Measurements from ENCODE around the gene IDH2. TPM values are rescaled to one million over a fixed set of nuclear protein-coding genes. Genes with fewer than 3 reads are reported as not detected.
A peak's percentile ranks its signal among the peaks of the same experiment; 100 is the strongest.

IDH2 gene
- total and polyA plus RNA-seq, 2 donors (not counting 3 experiments of a cell fraction or from before 2014, with no cell fraction given), result 123 to 127 TPM

DNA sequence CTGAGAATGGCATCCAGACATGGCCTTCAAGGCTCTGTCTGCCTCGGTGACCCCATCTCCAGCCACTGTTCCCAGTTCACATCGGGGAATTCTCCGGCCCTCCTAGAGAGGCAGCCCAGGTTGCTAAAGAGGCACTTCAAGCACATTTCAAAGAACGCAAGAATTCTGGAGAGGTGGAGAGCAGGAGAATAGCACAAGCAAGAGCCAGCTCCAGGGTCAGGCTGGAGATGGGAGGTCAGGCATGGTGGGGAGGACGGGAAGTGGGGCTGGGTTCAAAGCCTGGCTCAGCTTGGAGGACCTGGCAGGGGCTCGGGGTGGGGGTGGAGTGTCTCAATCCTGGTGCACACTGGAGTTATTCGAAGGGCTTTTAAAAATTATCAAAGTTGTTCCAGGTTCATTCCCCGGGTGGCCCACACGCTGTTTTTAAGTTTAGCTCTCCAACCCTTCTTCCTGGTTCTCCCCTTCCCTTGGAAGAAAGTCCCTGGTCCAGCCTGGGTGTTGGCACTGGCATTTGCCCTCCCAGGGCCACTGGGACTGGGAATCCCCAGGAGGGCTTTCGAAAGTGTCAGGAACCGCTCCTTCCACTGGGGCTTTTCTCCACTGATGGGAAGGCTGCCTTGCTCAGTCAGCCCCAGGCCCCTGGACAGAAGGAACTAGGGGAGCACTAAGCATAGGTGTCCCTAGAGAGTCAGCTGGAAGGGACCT is 65.3 kb downstream of the IDH2 start:
- Histone ChIP-seq H4K20me1 (replicated peaks; ENCODE audit: control insufficient read depth, extremely low read depth, insufficient read depth, low read length) (no peaks in the 10 kb centered on the region), H2AFZ (ENCODE audit: low read depth, low read length) (no peak overlapping the region), H3K9ac (replicated peaks; ENCODE audit: extremely low read depth, insufficient read depth, low read length) (peak overlapping the region; percentile 18), H3K4me2 (ENCODE audit: insufficient read depth, low read length) (peak overlapping the region; percentile 39), H3K9me1 (replicated peaks; ENCODE audit: control insufficient read depth, extremely low read depth, insufficient read depth, low read length) (no peaks in the 10 kb centered on the region), H3K36me3 (ENCODE audit: control insufficient read depth in 2 of 2, extremely low read depth in 1 of 2, insufficient read depth in 2 of 2, low read length in 2 of 2) (no peaks in the 10 kb centered on the region), H3K27me3 (ENCODE audit: control insufficient read depth in 2 of 2, insufficient read depth in 2 of 2, low read length in 2 of 2) (no peaks in the 10 kb centered on the region), H3K9me3 (replicated peaks; ENCODE audit: control insufficient read depth, insufficient read depth, low read length) (no peaks in the 10 kb centered on the region), H3K79me2 (ENCODE audit: control insufficient read depth, insufficient read depth, low read length) (peaks cover 21% of the 10 kb centered on the region), H3K27ac (ENCODE audit: insufficient read depth, low read depth, low read length) (peak overlapping the region; percentile 72), H3K4me3 (replicated peaks in 1 of 3; ENCODE audit: insufficient read depth in 1 of 3, low read depth in 1 of 3, low read length in 3 of 3) (no peak overlapping the region), H3K4me1 (ENCODE audit: control insufficient read depth, extremely low read depth, insufficient read depth, low read length) (peaks cover 49% of the 10 kb centered on the region)
- no peak for DNase-seq (ENCODE audit: low read depth, low spot score)
- TF ChIP-seq, protein P1, sequence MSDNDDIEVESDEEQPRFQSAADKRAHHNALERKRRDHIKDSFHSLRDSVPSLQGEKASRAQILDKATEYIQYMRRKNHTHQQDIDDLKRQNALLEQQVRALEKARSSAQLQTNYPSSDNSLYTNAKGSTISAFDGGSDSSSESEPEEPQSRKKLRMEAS (IDR thresholded peaks at IDR 0.05; ENCODE audit: insufficient read depth, insufficient read length), result no peak
- TF ChIP-seq JUN (IDR thresholded peaks at IDR 0.05; ENCODE audit: borderline replicate concordance, insufficient read depth, insufficient read length, low read depth), result no peak
- no peak for TF ChIP-seq POLR2A (IDR thresholded peaks at IDR 0.05; ENCODE audit: low read depth, low read length)
- TF ChIP-seq, protein P2, sequence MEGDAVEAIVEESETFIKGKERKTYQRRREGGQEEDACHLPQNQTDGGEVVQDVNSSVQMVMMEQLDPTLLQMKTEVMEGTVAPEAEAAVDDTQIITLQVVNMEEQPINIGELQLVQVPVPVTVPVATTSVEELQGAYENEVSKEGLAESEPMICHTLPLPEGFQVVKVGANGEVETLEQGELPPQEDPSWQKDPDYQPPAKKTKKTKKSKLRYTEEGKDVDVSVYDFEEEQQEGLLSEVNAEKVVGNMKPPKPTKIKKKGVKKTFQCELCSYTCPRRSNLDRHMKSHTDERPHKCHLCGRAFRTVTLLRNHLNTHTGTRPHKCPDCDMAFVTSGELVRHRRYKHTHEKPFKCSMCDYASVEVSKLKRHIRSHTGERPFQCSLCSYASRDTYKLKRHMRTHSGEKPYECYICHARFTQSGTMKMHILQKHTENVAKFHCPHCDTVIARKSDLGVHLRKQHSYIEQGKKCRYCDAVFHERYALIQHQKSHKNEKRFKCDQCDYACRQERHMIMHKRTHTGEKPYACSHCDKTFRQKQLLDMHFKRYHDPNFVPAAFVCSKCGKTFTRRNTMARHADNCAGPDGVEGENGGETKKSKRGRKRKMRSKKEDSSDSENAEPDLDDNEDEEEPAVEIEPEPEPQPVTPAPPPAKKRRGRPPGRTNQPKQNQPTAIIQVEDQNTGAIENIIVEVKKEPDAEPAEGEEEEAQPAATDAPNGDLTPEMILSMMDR (IDR thresholded peaks at IDR 0.05; ENCODE audit: extremely low read depth in 1 of 2, insufficient read depth in 1 of 2, low read depth in 1 of 2, low read length in 2 of 2), result no peak
- no peak for TF ChIP-seq FOS (IDR thresholded peaks at IDR 0.05; ENCODE audit: borderline replicate concordance, insufficient read depth, low read length)
- no peak for TF ChIP-seq GATA2 (IDR thresholded peaks at IDR 0.05; ENCODE audit: insufficient read depth, insufficient read length, low read depth, low read length)
- TF ChIP-seq MYC (IDR thresholded peaks at IDR 0.05; ENCODE audit: low read depth, low read length), result no peak
- no peak for TF ChIP-seq POLR2AphosphoS5 (IDR thresholded peaks at IDR 0.05; ENCODE audit: insufficient read depth, low read depth, low read length)
- TF ChIP-seq EZH2 (IDR thresholded peaks at IDR 0.05; ENCODE audit: borderline replicate concordance, low read depth, low read length, severe bottlenecking), result no peak
- no TSS peak for BruUV-seq (replicated peaks)
- intact Hi-C loops (cut with micrococcal nuclease), result no loop called here
- CTCF ChIA-PET, result interaction anchor here (1.1 to 1.2 kb wide), 2 partner anchors 11 to 35 kb away, joined by 3 read pairs; no protein-coding TSS in a partner anchor
- FAIRE-seq, result no peak
- POLR2A ChIA-PET, result no interaction called here
- dilution Hi-C loops (cut with MboI; ENCODE audit: extremely low pct_ligation_motif_present, low sequenced_read_pairs), result no loop called here

Data from endothelial cell of umbilical vein (primary cell).